Mesodermal cell (in vitro differentiated cells): ENCODE data around the gene EPHA5.

Source experiments
- H3K27ac ChIP-seq: 2 replicates; pipeline ENCODE4 v1.7.0; 2013; ENCODE audit warnings: mild to moderate bottlenecking, low read depth, low read length, moderate library complexity; ENCODE audit not compliant: severe bottlenecking
- H3K36me3 ChIP-seq: 2 replicates; pipeline ENCODE4 v1.7.1; 2013; ENCODE audit warnings: mild to moderate bottlenecking, low read length, moderate library complexity; ENCODE audit not compliant: control insufficient read depth, insufficient read depth
- H3K4me1 ChIP-seq: one replicate; pipeline ENCODE4 v1.7.1; 2013; ENCODE audit warnings: mild to moderate bottlenecking, low read length; ENCODE audit not compliant: insufficient read depth, control insufficient read depth, poor library complexity, severe bottlenecking
- H3K4me3 ChIP-seq: 2 replicates; pipeline ENCODE4 v1.7.0; 2013; ENCODE audit warnings: low read length, control low read depth, mild to moderate bottlenecking; ENCODE audit not compliant: insufficient read depth, poor library complexity, severe bottlenecking; ENCODE audit errors: extremely low read depth
- H3K9me3 ChIP-seq: 2 replicates; pipeline ENCODE4 v1.7.1; 2013; ENCODE audit warnings: mild to moderate bottlenecking, low read length, moderate library complexity; ENCODE audit not compliant: control insufficient read depth
- WGBS, 2 experiments: methylation state at CpG; one replicate each; pipeline ENCODE4 v1.1.5; 2013; ENCODE audit warnings: missing lambda C conversion rate in 2 of 2; ENCODE audit not compliant: insufficient coverage in 2 of 2; 5-methylcytosine and 5-hydroxymethylcytosine counted together

EPHA5 gene

GRCh38 chr4:65635051-65635821 is 35.1 kb downstream of the EPHA5 start:
- H3K27ac ChIP-seq, result peak overlapping the region; percentile 23
- no peaks in the 10 kb centered on the region for H3K9me3 ChIP-seq
- H3K36me3 ChIP-seq, result no peaks in the 10 kb centered on the region
- no peak overlapping the region for H3K4me3 ChIP-seq
- H3K4me1 ChIP-seq, result no peaks in the 10 kb centered on the region
- 0% methylated on average over 1 of the region's 3 CpGs; no CpG with 5 or more reads in 1 of the 2 experiments for WGBS, 2 experiments

- no peak overlapping the region for H3K4me3 ChIP-seq
- no peak overlapping the region for H3K27ac ChIP-seq
- H3K9me3 ChIP-seq, result no peaks in the 10 kb centered on the region
- no peaks in the 10 kb centered on the region for H3K4me1 ChIP-seq
- no peaks in the 10 kb centered on the region for H3K36me3 ChIP-seq
Observed at GRCh38 chr4:65624651-65625050, 45.6 kb downstream of the EPHA5 start.

- Histone ChIP-seq H3K4me3 (no peak overlapping the region), H3K36me3 (no peaks in the 10 kb centered on the region), H3K4me1 (no peaks in the 10 kb centered on the region), H3K9me3 (no peaks in the 10 kb centered on the region), H3K27ac (no peak overlapping the region)
- no CpG with 5 or more reads among the region's 1 CpG for WGBS, 2 experiments
Observed at GRCh38 chr4:65623506-65623905, 46.8 kb downstream of the EPHA5 start.

- no CpG with 5 or more reads among the region's 1 CpG for WGBS, 2 experiments
- Histone ChIP-seq H3K27ac (no peak overlapping the region), H3K4me3 (no peak overlapping the region), H3K36me3 (no peaks in the 10 kb centered on the region), H3K4me1 (no peaks in the 10 kb centered on the region), H3K9me3 (no peaks in the 10 kb centered on the region)
Observed at GRCh38 chr4:65617416-65617815, 52.9 kb downstream of the EPHA5 start.

GRCh38 chr4:65604515-65604914 is 65.8 kb downstream of the EPHA5 start:
- Histone ChIP-seq H3K27ac (no peak overlapping the region), H3K4me3 (no peak overlapping the region), H3K9me3 (no peaks in the 10 kb centered on the region), H3K4me1 (no peaks in the 10 kb centered on the region), H3K36me3 (no peaks in the 10 kb centered on the region)
- no CpG with 5 or more reads among the region's 1 CpG for WGBS, 2 experiments

- Histone ChIP-seq H3K9me3 (no peaks in the 10 kb centered on the region), H3K4me1 (no peaks in the 10 kb centered on the region), H3K4me3 (no peak overlapping the region), H3K27ac (no peak overlapping the region), H3K36me3 (no peaks in the 10 kb centered on the region)
- no CpG with 5 or more reads among the region's 3 CpGs for WGBS, 2 experiments
Observed at GRCh38 chr4:65600656-65601055, 69.6 kb downstream of the EPHA5 start.

- WGBS, 2 experiments, result 85% methylated on average over 2 of the region's 2 CpGs; no CpG with 5 or more reads in 1 of the 2 experiments
- Histone ChIP-seq H3K27ac (no peak overlapping the region), H3K36me3 (no peaks in the 10 kb centered on the region), H3K9me3 (no peaks in the 10 kb centered on the region), H3K4me3 (no peak overlapping the region), H3K4me1 (no peaks in the 10 kb centered on the region)
Observed at GRCh38 chr4:65599340-65599739, 70.9 kb downstream of the EPHA5 start.

GRCh38 chr4:65597697-65598096 is 72.6 kb downstream of the EPHA5 start:
- Histone ChIP-seq H3K36me3 (no peaks in the 10 kb centered on the region), H3K9me3 (no peaks in the 10 kb centered on the region), H3K4me3 (no peak overlapping the region), H3K27ac (no peak overlapping the region), H3K4me1 (no peaks in the 10 kb centered on the region)
- WGBS, 2 experiments, result no CpG with 5 or more reads among the region's 1 CpG

GRCh38 chr4:65592089-65592488 is 78.2 kb downstream of the EPHA5 start:
- H3K9me3 ChIP-seq, result no peaks in the 10 kb centered on the region
- no peak overlapping the region for H3K4me3 ChIP-seq
- 83% methylated on average over 1 of the region's 3 CpGs; no CpG with 5 or more reads in 1 of the 2 experiments for WGBS, 2 experiments
- no peaks in the 10 kb centered on the region for H3K36me3 ChIP-seq
- H3K27ac ChIP-seq, result no peak overlapping the region
- no peaks in the 10 kb centered on the region for H3K4me1 ChIP-seq

- no peaks in the 10 kb centered on the region for H3K4me1 ChIP-seq
- no peaks in the 10 kb centered on the region for H3K9me3 ChIP-seq
- no peak overlapping the region for H3K4me3 ChIP-seq
- 75 to 90% methylated on average over 1 of the region's 2 CpGs for WGBS, 2 experiments
- no peaks in the 10 kb centered on the region for H3K36me3 ChIP-seq
- H3K27ac ChIP-seq, result no peak overlapping the region
Observed at GRCh38 chr4:65589921-65590320, 80.4 kb downstream of the EPHA5 start.

GRCh38 chr4:65589331-65589730 is 81.0 kb downstream of the EPHA5 start:
- no CpG with 5 or more reads among the region's 1 CpG for WGBS, 2 experiments
- H3K27ac ChIP-seq, result no peak overlapping the region
- H3K4me1 ChIP-seq, result no peaks in the 10 kb centered on the region
- no peak overlapping the region for H3K4me3 ChIP-seq
- no peaks in the 10 kb centered on the region for H3K36me3 ChIP-seq
- H3K9me3 ChIP-seq, result no peaks in the 10 kb centered on the region
